Globus pallidus (tissue), 1 donor: Measurements from ENCODE around the gene GMFB.

ENCODE experiments used
- DNase-seq: peaks from one replicate; pipeline ENCODE4 v3.0.0-alpha.2; 2015; ENCODE audit warnings: low spot score

GMFB gene

DNA sequence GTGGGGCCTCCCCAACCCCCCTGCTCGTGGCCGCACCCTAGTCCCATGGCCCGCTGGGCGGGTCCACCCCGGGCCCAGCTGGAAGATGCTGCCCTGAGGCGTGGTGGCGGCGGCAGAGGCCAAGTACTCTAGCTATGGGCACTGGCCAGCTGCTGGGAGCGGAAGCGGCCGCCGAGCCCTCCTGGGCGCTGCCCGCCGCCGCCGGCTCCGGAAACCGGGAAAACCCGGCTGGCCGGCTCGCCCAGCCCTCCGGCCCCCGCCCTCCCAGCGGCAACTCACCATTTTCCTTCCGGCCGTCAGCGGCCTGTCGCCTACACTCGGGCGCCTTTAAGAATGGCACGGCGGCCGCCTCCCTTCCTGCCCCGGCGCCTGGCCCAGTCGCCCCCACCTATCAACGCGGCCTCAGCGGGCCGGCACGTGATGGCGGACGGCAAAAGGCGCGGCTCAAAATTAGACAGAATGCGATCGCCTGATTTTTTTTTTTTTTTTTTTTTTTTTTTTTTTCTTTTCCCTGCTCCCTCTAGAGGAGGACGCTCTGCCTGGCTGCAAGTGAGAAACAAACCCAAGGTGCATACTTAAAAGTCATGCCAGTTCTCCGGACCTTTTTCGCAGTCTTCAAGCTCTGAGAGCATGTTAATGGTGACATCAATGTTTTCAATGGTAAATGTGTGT is at the start of gene GMFB:
Gene GMFB, minus strand, starts transcription at position 335 of the 672 bp plus-strand sequence. Its CDS starts 53 bp downstream, at position 282.
- peak; percentile 87 for DNase-seq

DNA sequence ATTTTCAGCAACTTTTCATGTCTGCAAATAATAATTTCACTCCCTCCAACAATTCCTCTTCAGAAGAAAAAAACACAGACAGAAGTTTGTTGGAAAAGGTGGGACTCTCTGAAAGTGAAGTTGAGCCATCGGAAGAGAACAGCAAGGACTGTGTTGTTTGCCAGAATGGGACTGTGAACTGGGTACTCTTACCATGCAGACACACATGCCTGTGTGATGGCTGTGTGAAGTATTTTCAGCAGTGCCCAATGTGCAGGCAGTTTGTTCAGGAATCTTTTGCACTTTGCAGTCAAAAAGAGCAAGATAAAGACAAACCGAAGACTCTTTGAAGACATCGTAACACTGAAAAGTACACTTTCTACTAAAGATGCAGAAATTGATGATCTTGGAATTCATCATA is 49.3 kb upstream of the GMFB start:
- DNase-seq: no peak

DNA sequence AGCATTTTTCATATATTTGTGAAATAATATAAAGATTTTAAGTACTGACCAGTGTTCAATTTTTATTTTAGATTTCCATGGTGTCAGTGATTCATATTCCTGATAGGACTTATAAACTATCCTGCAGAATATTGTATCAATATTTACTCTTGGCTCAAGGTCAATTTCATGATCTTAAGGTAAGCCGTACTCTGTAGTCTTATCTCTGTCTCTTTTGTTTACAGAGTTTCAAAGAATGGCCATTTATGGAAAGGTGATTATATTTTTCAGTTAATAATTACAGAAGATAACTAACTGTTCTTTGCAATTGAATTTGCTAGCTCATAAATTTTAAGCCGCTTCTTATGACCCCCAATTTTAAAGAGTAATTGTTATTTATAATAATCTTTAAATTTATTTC is 48.9 kb upstream of the GMFB start:
- no peak for DNase-seq

DNA sequence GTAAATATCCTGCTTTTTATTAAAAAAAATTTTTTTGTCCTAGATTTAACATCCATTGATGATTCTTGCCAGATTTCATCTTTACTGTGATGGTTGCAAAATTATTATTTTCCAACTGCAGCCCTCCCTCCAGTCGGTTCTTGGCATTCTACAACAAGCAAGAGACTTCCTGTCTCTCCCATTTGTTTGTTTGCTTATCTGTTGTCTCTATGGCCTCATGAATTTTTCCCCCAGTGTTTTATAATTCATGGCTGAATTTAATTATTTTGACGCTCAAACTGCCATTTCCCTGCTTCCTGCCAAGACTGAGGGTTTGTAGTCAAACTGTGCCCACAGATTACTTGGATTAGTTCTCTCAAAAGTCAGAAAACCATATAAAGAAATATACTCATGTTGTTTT is 46.9 kb upstream of the GMFB start:
- DNase-seq: no peak

DNA sequence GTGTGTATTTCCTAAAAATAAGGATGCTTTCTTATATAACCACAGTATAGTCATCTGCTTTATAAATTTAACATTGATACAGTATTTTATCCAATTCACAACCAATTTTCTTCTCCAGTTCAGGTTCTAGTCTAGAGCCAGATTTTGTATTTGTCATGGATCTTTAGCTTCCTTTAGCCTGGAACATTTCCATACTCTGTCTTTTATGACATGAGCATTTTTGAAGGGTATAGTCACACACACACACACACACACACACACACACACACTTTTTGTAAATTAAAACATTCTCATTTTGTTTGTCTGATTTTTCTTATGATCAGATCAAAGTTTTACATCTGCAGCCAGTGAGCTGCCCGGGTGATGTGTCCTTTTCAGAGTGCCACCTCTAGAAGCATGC is 46.3 kb upstream of the GMFB start:
- no peak for DNase-seq

DNA sequence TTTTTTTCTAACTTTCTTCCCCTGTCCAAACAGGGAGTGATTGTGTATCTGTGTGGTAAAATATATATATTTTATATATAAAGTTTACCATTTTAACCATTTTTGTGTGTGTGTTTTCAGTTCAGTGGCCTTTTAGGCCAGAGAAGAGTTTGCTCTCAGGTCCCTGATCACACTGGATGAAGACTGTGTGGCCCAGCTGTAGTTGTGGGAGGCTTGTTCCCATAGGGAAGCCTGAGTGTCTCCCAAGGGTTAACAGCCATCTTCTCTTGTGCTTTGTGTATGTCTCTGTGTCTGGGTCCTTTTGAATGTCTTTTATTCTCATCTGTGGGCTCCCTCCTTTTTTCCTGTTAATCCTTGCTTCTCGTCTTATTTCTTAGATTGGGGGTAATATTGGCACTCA is 44.3 kb upstream of the GMFB start:
- DNase-seq: no peak

DNA sequence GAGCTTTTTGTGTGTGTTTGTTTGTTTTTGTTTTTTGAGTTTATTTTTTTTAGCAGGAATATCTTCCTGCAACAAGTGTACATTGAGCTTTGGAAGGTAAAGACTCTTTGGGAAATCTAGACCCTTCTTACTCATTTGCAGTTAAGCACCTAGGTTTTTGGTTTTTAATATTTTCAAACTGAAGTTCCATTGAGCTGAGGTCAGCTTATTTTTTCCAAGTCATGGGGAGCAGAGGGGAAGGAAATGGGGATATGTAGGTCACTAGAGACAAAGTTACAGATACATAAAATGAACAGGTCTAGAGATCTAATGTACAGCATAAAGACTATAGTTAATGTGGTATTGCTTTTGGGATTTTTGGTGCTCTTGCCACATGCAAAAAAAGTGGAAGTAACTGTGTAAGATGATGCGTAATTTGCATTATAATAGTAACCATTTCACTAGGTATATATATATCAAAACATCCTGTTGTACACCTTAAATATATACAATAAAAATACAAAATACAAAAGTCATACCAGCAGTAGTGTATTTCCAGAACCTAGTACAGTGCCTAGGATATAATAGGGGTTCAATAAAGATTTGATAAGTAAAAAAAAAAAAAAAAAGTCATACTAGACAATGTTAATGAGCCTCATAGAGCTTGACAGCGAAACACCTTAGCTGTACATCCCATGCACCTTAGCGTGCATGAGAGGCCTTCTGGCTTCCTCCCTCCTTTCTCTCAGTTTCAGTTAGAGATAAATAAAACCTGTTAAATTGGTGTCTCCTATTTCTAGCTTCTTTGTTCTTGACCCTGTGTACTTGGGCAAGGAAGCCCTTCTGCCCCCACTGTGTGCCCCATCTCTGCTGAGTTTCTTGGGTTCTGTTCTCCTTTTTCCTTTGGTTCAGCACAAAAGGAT is 43.6 kb upstream of the GMFB start:
- DNase-seq: no peak

DNA sequence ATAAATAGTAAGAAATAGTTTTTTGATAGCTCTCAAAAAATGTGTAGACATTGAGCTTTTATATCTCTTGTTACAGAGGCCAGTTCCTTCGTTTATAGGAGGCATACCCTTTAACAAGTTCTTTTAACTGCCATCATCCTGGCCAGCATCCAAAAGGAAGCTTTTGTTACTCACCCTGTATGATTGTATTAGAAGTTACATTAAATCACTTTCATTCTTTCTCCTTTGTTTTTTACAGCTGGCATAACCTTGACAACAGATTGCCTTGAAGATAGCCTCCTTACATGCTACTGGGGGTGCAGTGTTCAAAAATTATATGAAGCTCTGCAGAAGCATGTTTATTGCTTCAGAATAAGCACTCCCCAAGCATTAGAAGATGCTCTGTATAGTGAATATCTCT is 41.0 kb upstream of the GMFB start:
- no peak for DNase-seq

DNA sequence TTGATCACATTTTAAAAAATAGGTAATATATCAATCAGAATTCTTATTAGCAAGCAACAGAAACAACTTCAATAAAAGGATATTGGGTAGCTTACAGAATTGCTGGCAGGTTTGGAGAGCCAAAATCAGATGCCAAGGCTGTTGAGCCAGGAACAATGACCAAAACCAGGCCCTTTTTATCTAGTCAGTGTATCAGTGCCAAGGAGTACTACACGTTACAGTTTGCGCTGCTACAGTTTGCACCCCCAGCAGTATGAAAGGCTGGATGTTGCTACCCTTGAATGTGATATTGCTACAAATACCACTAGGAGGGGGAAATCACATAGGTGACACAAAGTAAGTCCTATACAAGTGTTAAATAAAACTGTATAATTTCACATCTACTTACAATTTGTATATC is 40.2 kb upstream of the GMFB start:
- no peak for DNase-seq

DNA sequence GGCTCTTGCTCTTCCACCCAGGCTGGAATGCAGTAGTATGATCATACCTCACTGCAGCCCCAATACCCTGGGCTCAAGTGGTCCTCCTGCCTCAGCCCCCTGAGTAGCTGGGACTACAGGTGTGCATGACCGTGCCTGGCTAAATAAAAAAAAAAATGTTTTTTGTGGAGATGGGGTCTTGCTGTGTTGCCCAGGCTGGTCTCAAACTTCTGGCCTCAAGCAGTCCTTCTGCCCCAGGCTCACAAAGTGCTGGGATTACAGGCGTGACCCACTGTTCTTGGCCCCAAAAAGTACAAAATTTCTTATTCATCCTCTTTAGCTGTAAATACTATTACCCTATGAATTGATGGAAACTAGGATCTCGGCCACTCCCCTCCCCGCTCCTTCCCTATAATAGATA is 35.6 kb upstream of the GMFB start:
- DNase-seq: no peak

DNA sequence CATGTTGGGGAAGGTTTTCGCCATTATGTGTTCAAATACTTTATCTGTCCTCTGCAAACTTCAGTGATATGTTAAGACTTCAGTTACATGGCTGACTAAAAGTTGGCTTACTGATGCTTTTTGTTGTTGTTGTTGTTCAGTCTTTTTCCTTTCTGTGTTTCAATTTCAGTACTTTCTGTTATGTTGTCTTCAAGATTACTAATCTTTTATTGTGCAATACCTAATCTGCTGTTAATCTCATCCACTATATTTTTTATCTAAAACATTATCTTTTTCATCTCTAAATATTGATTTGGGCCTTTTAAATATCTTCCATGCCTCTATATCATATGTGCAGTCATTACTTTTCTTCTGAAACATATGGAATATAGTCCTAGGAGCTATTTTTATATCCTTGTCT is 27.9 kb upstream of the GMFB start:
- no peak for DNase-seq

DNA sequence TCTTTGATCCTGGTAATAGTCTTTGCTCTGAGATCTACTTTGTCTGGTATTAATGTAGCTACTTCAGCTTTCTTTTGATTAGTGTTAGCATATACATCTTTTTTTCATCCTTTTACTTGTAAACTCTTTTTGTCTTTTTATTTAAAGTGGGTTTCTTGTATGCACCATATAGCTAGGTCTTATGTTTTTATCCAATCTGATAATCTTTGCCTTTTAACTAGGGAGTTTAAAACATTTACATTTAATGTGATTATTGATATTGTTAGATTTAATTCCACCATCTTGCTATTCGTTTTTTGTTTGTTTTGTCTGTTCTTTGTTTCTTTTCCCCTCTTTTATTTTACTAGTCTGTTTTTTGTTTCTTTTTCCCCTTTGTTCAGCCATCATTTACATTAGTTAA is 26.9 kb upstream of the GMFB start:
- no peak for DNase-seq

DNA sequence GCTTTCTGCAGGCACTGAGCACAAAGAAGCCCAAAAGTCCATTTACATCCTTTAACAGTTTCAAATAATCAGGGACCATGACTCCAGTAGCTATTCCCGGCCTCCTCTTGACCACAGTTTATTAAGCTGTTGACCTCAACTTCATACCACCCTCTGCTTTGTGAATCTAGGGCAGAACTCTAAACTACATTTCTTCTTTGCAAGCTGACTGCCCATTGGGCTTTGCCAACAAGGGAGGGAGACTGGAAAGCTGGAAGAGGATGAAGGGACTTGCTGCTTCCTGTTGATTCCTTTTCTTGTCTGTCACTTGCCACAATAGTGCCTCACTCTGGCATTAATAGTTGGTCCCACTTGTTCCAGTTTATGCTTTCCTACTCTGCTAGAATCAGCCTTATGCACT is 23.6 kb upstream of the GMFB start:
- DNase-seq: no peak

DNA sequence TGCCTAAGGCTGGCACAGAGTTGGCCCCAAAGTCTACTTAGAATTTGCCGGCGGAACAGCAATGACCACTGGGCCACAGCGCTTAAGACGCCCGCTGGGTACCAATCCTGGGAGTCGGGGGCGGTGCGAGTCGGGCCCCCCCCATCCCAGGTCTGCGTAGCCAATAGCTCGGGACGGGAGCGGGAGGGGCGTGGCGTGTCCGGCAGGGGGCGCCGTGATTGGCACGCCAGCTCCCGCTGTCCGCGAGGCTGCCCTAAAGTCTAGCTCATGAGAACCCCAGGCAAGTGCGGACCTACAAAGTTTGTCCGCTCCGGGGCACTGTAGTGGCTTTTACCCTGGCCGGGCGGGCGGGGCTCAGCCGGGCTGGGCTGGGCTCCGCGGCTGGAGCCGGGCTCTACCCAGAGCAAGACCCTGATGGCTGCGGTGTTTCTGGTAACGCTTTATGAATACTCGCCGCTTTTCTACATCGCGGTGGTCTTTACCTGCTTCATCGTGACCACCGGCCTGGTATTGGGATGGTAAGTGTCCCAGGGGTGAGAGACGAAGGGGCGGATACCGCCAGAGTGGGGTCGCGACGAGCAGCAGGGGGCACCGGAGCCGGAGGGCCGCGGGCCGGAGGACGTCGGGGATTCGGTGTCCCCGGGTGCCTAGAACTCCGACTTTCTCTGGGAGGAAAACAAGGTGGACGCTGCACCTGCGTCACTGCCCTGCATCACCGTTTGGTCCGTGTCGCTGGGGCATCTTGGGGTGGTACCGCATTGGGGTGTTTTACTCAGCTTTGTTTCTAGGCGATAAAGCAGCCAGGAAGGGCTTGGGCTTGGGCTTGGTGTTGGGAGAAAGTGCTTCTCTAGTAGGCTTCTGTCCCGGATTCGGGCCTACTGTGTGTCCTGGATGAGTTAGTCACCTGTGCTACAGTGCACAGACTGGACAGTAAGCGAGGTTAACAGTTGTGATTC is 21.0 kb upstream of the GMFB start, which contains the start of gene CGRRF1:
Gene CGRRF1, plus strand, starts transcription at position 361 of the 956 bp plus-strand sequence. Its CDS starts 54 bp downstream, at position 415.
- peak; percentile 98 for DNase-seq

DNA sequence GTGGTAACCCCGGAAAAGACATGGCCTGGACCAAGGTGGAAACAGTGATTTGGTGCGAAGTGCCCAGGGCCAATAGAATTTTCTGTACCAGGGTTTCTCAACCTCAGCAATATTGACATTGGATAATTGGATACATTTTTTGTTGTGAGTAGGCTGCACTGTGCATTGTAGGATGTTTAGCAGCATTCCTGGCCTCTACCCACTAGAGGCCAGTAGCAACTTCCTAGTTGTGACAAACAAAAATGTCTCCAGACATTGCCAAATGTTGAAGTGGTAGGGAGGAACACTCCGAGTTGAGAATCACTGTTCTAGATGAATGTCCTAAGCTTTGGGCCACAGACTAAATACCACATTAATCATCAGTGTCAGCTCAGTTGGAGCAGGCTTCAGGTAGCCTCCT is 14.7 kb upstream of the GMFB start:
- no peak for DNase-seq

DNA sequence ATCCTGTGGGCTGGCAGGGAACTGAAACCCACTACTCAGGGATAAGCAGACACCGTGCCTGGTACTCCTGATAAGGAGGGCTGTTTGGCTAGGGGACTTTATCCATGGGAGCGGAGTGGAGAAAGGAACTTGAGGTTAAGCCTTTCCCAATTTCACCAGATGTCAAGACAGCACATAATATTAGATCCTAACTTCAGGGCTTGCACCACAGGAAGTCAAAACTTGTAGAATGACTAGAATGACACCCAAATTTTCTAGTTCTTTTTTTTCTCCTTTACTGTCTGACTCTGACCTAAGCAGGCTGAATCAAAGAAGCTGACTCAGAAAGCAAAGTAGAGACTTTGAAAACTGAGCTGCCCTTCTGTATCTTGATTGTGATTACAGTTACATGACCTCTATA is 13.8 kb upstream of the GMFB start:
- DNase-seq: no peak

DNA sequence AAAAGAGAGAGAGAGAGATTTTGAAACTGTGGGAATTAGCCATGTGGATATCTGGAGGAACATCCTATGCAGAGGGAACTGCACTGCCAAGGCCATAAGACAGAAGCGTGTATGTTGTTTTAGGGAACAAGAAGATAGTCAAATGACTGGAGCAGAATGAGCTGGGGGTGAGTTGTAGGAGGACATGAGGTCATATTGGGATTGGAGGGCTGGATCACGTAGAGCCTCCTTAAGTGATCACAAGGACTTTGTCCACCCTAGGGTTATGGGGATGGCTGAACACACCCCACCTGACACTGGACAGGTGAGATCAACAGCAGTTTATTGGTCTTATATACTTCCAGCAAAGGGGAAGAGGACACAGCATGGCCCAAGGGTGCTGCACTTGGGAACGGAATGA is 12.7 kb upstream of the GMFB start:
- DNase-seq: no peak

DNA sequence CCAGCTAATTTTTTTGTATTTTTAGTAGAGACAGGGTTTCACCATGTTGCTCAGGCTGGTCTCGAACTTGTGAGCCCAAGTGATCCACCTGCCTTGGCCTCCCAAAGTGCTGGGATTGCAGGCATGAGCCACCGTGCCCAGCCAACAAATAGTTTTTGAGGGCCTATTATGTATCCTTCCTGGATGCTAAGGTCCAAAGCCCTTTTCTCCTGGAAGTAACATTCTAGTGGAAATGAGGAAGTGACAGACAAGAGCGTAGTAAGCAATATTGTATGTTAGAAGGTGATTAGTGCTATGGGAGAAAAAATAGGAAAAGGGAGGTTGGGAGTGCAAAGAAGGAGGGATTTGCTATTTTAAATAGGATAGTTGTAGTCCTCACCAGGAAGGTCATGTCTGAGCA is 12.0 kb upstream of the GMFB start:
- no peak for DNase-seq

DNA sequence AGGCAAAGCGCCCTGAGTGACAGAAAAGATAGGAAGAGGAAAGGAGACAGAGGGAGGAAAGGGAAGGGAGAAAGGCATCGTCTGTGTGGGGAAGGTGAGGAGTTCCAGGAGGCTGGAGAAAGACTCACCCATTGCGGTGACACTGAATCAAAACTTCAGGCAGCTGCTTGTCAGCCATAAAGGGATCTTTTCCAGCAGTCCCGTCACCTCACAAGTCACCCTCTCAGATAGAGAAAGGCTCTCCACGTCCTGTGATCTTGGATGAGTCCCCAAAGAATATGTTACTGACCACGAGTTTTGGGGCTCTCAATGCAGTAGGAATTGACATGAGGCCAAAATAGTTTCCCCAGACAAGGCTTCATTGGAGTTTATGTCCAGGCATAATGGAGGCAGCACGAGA is 9.8 kb upstream of the GMFB start:
- DNase-seq: no peak

DNA sequence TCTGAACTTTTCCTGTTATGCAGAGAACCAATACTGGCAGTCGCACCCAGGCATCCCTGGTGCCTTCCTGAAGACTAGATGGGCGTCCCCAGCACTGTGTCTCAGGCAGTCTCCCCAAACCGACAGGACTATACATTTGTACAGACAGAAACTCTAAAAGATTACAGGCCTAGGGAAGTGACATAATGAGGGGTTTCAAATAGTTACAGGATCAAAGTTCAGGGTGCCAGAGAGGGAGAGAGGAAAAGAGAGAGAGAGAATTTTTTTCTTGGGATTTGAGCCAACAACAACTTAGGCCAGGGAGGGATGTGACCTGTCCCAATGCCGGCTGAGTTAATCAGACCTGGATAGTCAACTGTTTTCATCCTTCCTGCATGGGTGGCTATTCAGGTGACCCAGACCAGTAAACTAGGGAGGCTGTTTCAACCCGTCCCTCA is 9.3 kb upstream of the GMFB start:
- DNase-seq: no peak

DNA sequence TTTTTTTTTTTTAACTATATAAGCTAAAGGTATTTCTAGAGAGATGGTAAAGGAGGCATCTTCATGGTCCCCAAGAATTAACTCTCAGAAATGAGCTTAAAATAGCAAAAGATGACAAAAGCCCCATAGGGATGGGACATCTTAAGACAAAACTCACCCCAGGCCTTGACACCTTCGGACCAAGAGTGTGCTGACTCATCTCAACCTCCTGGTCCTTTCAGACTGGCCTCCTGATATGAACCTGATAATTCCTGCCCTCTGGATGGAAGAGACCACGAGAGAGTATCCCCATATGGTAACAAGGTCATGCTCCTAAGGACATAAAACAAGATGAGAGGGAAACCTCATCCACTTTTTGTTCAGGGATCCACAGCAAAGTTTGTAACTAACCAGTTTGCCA is 8.4 kb upstream of the GMFB start:
- DNase-seq: no peak

DNA sequence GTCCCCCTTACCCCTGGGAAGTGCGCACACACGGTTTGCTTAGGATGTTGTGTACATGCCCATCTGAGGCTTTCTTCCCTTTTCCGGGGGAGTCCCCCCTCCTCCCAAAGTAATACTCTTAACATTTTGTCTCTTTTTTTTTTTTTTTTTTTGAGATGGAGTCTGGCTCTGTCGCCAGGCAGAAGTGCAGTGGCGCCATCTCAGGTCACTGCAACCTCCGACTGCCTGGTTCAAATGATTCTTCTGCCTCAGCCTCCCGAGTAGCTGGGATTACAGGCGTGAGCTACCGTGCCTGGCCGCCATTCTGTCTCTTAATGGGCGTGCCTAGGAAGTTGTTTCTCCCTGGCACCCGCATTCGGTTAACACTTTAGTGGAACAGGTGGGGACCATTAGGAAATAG is 4.5 kb upstream of the GMFB start:
- no peak for DNase-seq
